Fibroblast of villous mesenchyme (primary cell): ENCODE data around the gene SLX4. TPM values are rescaled to one million over a fixed set of nuclear protein-coding genes. Genes with fewer than 3 reads are reported as not detected.

Experiments used
- DNase-seq: peaks from one replicate; pipeline ENCODE4 v3.0.0-alpha.2; 2010; ENCODE audit warnings: low read depth
- H3K4me3 ChIP-seq: 2 replicates; pipeline ENCODE4 v1.5.1; 2011; ENCODE audit warnings: low read depth, mild to moderate bottlenecking, low read length
- CTCF ChIP-seq: IDR thresholded peaks from 2 replicates; pipeline ENCODE4 v1.5.1; 2012; ENCODE audit warnings: low read depth, mild to moderate bottlenecking, low read length; ENCODE audit not compliant: insufficient read depth
- total RNA-seq: library from RNA; depleted of rRNA; stranded (reverse); fragments of >200 nt; gene quantifications from 2 replicates; pipeline ENCODE4 v1.2.3, GENCODE V29; 2012

SLX4 gene
- total RNA-seq, 1 donor, result 7.3 TPM

- DNase-seq, result no peak
- no peak for TF ChIP-seq CTCF
- H3K4me3 ChIP-seq, result no peak overlapping the region
Observed at GRCh38 chr16:3532741-3533140, 78.7 kb downstream of the SLX4 start.

Other genes starting within 250 kb of the SLX4 start
- 12.1 and 12.6 TPM in 2 replicates for gene ZSCAN32, start 210.6 kb downstream of the SLX4 start, total RNA-seq
- gene ZNF174, start 210.4 kb downstream of the SLX4 start, total RNA-seq, result 8.1 and 8.6 TPM in 2 replicates
- 3.2 and 5.2 TPM in 2 replicates for gene ZNF597, start 168.1 kb downstream of the SLX4 start, total RNA-seq
- 10.0 and 16.8 TPM in 2 replicates for gene NAA60, start 167.9 kb downstream of the SLX4 start, total RNA-seq
- gene C16orf90, start 116.1 kb downstream of the SLX4 start, total RNA-seq, result not detected in 2 replicates
- gene CLUAP1, start 110.6 kb downstream of the SLX4 start, total RNA-seq, result 14.5 and 22.0 TPM in 2 replicates
- not detected in 2 replicates for gene NLRC3, start 34.2 kb downstream of the SLX4 start, total RNA-seq
- 10.3 and 16.4 TPM in 2 replicates for gene DNASE1, start 43.1 kb upstream of the SLX4 start, total RNA-seq
- 59.6 and 63.8 TPM in 2 replicates for gene TRAP1, start 105.9 kb upstream of the SLX4 start, total RNA-seq